Right cardiac atrium (tissue), 5 donors: ENCODE data around the gene CD38. TPM values are rescaled to one million over a fixed set of nuclear protein-coding genes. Genes with fewer than 3 reads are reported as not detected.

Source experiments
- ATAC-seq, 2 donors: fragments of 200-7000 bp; cut with Tn5 transposase; one replicate each; pipeline versions ENCODE4 v1.8.0 to v1.9.1; 2020; ENCODE audit warnings: moderate library complexity in 2 of 2, mild to moderate bottlenecking in 1 of 2
- DNase-seq, 3 donors: peaks; one replicate each; pipeline ENCODE4 v3.0.0-alpha.2; 2020
- H3K27ac ChIP-seq: one replicate; pipeline ENCODE4 v1.5.1; 2013; ENCODE audit warnings: mild to moderate bottlenecking, low read length, control low read depth, moderate library complexity
- H3K27me3 ChIP-seq: one replicate; pipeline ENCODE4 v1.6.1; 2013; ENCODE audit not compliant: control insufficient read depth, insufficient read depth
- H3K4me1 ChIP-seq: one replicate; pipeline ENCODE4 v1.6.1; 2013; ENCODE audit warnings: low read length; ENCODE audit not compliant: control insufficient read depth, insufficient read depth
- H3K4me3 ChIP-seq: one replicate; pipeline ENCODE4 v1.5.1; 2013; ENCODE audit warnings: low read length, control low read depth
- H3K9me3 ChIP-seq: one replicate; pipeline ENCODE4 v1.6.1; 2013; ENCODE audit warnings: low read length; ENCODE audit not compliant: control insufficient read depth
- WGBS: extraction: QIAGEN DNeasy Blood & Tissue Kit; methylation state at CpG from one replicate; pipeline ENCODE4 v1.1.7; 2013; 5-methylcytosine and 5-hydroxymethylcytosine counted together
- intact Hi-C, 4 donors: fragments of 100-400 bp; cut with DNase I; formaldehyde crosslinking; loops; one replicate each; pipeline versions ENCODE4 v1.11.0 to v1.14.0; 2022 to 2023
- polyA plus RNA-seq: library from polyadenylated mRNA; stranded (reverse); fragments of 200-250 nt; gene quantifications from one replicate; pipeline ENCODE4 v1.2.3, GENCODE V29; 2013
- total RNA-seq, 4 donors: library from RNA; stranded (reverse); fragmentation: NEBNext Ultra II Directional; extraction: Animal tissue kit (Norgen Biotek cat#: 25700); gene quantifications; one replicate each; pipeline ENCODE4 v1.2.1, GENCODE V29; 2021
- donor health status: healthy with polysubstance abuse.
- donor health status: DM: no; HTN: yes; CAD: no.
- donor health status: DM: no; HTN: no; CAD: no.
- donor health status: DM: no; HTN: yes; CAD: no; lungs with severe emphysema.
- donor health status: DM: yes; HTN: yes; CAD: no.

Gene CD38
- total and polyA plus RNA-seq, 5 donors = 3.2 to 10.3 (median 3.7) TPM

DNA sequence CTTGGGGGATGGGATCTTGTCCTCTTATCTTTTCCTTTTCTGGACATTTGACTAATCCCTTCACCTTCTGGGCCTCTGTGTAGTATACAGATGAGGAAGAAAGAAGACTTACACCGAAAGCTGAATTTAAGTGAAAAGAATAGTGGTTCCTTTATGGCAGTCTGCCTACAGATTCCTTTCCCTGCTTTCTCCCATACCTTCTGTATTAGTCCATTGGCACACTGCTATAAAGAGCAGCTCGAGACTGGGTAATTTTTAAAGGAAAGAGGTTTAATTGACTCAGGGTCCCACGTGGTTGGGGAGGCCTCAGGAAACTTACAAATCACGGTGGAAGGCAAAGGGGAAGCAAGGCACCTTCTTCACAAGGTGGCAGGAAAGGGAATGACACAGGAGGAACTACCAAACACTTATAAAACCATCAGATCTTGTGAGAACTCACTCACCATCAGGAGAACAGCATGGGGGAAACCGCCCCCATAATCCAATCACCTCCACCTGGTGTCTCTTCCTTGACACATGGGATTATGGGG, 34.0 kb upstream of the CD38 start:
- intact Hi-C loops = no loop called here
- no peak overlapping the region for H3K27ac ChIP-seq
- H3K9me3 ChIP-seq = no peaks in the 10 kb centered on the region
- DNase-seq (no peak), ATAC-seq (no peak)
- no peaks in the 10 kb centered on the region for H3K4me1 ChIP-seq
- no peak overlapping the region for H3K4me3 ChIP-seq
- 60% methylated on average over 5 of the region's 5 CpGs for WGBS
- no peaks in the 10 kb centered on the region for H3K27me3 ChIP-seq

DNA sequence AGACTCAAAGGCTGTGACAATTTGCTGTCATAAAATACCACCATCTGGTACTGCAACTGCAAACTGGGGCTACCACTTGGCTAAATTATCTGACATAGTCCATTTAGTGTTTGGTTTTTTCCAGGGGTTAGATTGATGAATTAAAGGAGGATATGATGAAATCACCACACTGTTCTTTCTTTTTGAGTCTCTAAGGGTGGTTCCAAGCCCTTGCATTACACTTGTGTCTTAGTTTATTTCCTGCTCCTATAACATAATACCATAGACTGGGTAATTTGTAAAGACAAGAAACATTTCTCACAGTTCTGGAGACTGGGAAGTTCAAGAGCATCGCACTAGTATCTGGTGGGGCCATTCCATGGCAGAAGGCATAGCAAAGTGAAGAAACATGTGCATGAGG, 32.0 kb upstream of the CD38 start:
- 92% methylated on average over 1 of the region's 1 CpG for WGBS
- no peak overlapping the region for H3K27ac ChIP-seq
- DNase-seq = no peak
- H3K27me3 ChIP-seq = no peaks in the 10 kb centered on the region
- intact Hi-C loops = no loop called here
- H3K4me1 ChIP-seq = no peaks in the 10 kb centered on the region
- ATAC-seq = no peak
- H3K9me3 ChIP-seq = no peaks in the 10 kb centered on the region
- H3K4me3 ChIP-seq = no peak overlapping the region

DNA sequence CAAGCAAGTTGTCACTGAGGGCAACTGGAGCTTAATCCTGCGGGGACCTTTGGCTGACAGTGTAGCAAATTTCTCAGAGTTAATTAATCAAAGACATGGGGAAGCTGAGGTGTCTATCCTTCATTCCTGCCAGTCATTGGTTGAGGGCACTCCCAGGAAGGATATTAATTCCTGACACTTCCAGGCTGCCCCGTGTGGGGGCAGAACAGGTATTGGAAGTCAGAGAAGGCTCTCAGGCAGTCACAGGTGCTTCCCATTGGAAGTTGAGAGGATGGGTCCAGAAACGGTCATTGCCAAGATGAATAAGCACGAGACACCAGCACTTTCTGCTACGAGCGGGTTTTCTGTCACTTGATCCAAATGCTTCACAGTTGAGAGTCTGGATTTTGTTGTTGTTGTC, 29.1 kb upstream of the CD38 start:
- ATAC-seq (no peak), DNase-seq (no peak)
- H3K27ac ChIP-seq = no peak overlapping the region
- H3K9me3 ChIP-seq = no peaks in the 10 kb centered on the region
- WGBS = 67% methylated on average over 6 of the region's 6 CpGs
- no peaks in the 10 kb centered on the region for H3K27me3 ChIP-seq
- no peak overlapping the region for H3K4me3 ChIP-seq
- H3K4me1 ChIP-seq = no peaks in the 10 kb centered on the region
- intact Hi-C loops = no loop called here

GRCh38 chr4:15751153-15751552, 27.0 kb upstream of the CD38 start:
- no peaks in the 10 kb centered on the region for H3K9me3 ChIP-seq
- no peak overlapping the region for H3K4me3 ChIP-seq
- H3K4me1 ChIP-seq = no peaks in the 10 kb centered on the region
- H3K27me3 ChIP-seq = no peaks in the 10 kb centered on the region
- intact Hi-C loops = no loop called here
- WGBS = 97% methylated on average over 2 of the region's 2 CpGs
- H3K27ac ChIP-seq = no peak overlapping the region
- ATAC-seq = no peak
- DNase-seq = no peak

DNA sequence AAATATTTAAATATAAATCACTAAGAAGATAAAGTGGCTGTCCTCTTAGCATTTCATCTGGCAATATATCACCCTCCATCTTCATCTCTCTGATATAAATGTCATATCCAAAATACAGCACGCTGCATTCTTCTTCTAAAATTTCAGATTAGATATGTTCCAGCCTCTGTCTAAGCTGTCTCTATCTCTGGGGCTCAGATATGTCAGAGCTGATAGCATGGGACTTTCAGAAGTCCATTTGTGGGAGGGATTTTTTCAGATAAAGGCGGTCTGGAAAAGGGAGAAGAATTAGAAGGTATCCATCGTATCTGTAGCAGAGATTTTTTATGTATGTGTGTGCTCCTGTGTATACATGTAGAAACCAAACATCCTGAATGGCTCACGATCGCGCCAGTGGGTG, 25.0 kb upstream of the CD38 start:
- Histone ChIP-seq H3K4me3 (no peak overlapping the region), H3K4me1 (no peaks in the 10 kb centered on the region), H3K9me3 (no peaks in the 10 kb centered on the region), H3K27ac (no peak overlapping the region), H3K27me3 (no peaks in the 10 kb centered on the region)
- ATAC-seq = no peak
- no peak for DNase-seq
- 81% methylated on average over 6 of the region's 6 CpGs for WGBS
- intact Hi-C loops = no loop called here

DNA sequence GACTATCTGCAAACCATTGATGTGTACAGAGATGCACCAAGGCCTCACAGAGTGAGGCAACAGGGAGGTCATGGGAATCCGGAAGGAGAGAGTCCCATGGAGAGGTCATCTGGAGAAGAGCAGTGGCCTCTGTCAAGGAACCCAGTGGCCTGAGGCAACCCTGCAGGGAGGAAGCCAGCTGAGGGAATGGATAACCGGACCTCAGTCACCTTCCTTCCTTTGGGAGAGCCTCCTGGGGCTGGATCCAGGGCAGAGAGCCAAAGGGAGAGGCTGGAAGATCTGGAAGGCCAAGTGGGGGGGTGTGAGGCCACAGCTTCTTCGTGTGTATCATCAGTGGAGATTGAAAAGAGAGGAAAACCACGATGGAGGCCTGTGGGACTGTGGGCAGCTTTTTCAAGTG, 24.3 kb upstream of the CD38 start:
- 35% methylated on average over 4 of the region's 4 CpGs for WGBS
- peak; percentile 91 to 98 for ATAC-seq
- peak overlapping the region; percentile 45 for H3K27ac ChIP-seq
- no peaks in the 10 kb centered on the region for H3K4me1 ChIP-seq
- no peak overlapping the region for H3K4me3 ChIP-seq
- intact Hi-C loops = no loop called here
- no peaks in the 10 kb centered on the region for H3K9me3 ChIP-seq
- DNase-seq = peak; percentile 73 to 85 (median 83)
- no peaks in the 10 kb centered on the region for H3K27me3 ChIP-seq

DNA sequence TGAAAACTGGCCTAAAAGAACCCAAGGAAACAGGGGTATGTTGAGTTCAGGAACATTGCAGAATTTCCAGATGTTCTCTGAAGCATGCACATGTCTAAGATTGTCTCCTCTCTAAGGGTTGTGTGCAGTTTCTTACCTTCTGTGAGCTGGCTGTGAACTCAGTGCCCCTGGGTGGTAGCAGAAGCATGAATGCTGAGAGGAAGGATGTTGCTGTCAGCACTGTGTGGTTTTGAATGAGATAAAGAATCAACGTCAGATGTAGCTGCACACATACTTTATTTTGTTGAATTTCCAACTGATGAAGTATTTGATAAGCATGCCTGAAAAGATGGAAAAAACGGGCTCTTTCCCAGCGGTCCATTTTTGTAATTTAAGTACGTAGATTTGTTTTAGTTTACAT, 23.8 kb upstream of the CD38 start:
- intact Hi-C loops = no loop called here
- Histone ChIP-seq H3K27ac (peak overlapping the region; percentile 45), H3K4me3 (no peak overlapping the region), H3K27me3 (no peaks in the 10 kb centered on the region), H3K9me3 (no peaks in the 10 kb centered on the region), H3K4me1 (no peaks in the 10 kb centered on the region)
- peak in 1 of 2 donors; percentile 70 for ATAC-seq
- DNase-seq = no peak
- WGBS = 43% methylated on average over 4 of the region's 4 CpGs

DNA sequence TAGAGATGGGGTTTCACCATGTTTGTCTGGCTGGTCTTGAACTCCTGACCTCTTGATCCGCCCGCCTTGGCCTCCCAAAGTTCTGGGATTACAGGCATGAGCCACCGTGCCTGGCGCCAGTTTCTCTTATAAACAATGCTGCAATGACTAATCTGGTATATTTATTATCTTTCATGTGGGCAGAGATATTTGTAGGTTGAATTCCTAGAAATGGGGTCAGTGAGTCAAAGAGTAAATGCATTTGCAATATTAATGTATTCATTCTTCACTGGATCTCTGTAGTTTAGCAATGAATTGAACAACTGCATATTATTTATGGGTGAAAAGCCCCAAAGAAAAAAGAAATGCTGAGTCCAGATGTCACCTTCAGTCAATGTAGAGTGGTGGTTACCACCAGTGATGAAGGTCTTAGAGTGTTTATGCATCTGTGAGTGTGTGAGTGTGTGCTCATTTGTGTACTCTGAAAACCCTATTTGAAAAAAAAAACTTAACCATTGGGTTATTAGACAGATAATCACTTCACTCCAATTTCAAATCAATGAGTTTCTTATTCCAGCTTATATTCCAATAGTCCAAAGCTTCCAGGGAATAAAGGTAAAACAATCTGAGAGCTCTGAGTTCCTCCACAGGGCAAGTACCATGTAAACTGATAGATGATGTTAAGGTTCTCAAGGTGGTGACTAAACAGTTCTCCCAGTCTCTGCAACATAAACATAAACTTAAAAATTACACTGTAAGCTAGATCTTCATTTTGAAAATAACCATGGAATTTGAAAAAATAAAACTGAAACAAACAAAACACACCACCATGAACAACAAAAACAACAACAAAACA, 22.6 kb upstream of the CD38 start:
- Histone ChIP-seq H3K9me3 (no peaks in the 10 kb centered on the region), H3K4me3 (no peak overlapping the region), H3K4me1 (no peaks in the 10 kb centered on the region), H3K27me3 (no peaks in the 10 kb centered on the region), H3K27ac (no peak overlapping the region)
- ATAC-seq (no peak), DNase-seq (no peak)
- WGBS = 83% methylated on average over 4 of the region's 4 CpGs
- intact Hi-C loops = no loop called here

- no peak for ATAC-seq
- 68% methylated on average over 6 of the region's 6 CpGs for WGBS
These were observed 21.7 kb upstream of the CD38 start for GRCh38 chr4:15756361-15756861.

DNA sequence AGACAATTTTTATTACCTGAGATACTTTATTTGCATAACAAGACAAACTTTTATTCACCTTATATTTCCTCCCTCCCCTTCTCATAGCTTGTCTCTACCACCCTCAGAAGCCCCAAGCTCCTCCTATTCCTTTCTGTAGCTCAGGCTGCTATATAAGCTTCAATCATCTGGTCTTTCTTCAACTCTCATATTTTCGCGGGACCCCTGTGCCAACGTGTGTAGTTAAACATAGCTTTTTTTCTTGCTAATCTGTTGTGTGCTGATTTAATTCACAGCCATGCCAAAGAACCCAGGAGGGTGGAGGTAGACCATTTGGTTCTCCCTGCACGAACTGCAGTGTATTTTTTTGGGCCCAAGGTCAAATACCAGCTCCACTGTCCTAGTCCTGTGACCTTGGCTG, 21.1 kb upstream of the CD38 start:
- DNase-seq = no peak
- H3K27ac ChIP-seq = no peak overlapping the region
- no peak for ATAC-seq
- WGBS = 71% methylated on average over 4 of the region's 4 CpGs
- H3K27me3 ChIP-seq = no peaks in the 10 kb centered on the region
- no peaks in the 10 kb centered on the region for H3K4me1 ChIP-seq
- intact Hi-C loops = no loop called here
- H3K9me3 ChIP-seq = no peaks in the 10 kb centered on the region
- no peak overlapping the region for H3K4me3 ChIP-seq

More at GRCh38 chr4:15756361-15756861, 21.7 kb upstream of the CD38 start:
- no peaks in the 10 kb centered on the region for H3K4me1 ChIP-seq
- H3K4me3 ChIP-seq = no peak overlapping the region
- no peak for DNase-seq
- no peak overlapping the region for H3K27ac ChIP-seq
- H3K9me3 ChIP-seq = no peaks in the 10 kb centered on the region
- intact Hi-C loops = no loop called here
- no peaks in the 10 kb centered on the region for H3K27me3 ChIP-seq

- Histone ChIP-seq H3K4me1 (no peaks in the 10 kb centered on the region), H3K27me3 (no peaks in the 10 kb centered on the region), H3K4me3 (no peak overlapping the region), H3K9me3 (no peaks in the 10 kb centered on the region), H3K27ac (no peak overlapping the region)
- 94% methylated on average over 4 of the region's 4 CpGs for WGBS
- intact Hi-C loops = no loop called here
- ATAC-seq = no peak
- DNase-seq = no peak
These were observed 19.8 kb upstream of the CD38 start for GRCh38 chr4:15758294-15758693.
